ENCODE data around the gene PPP3CA. TPM values are rescaled to one million over a fixed set of nuclear protein-coding genes. Genes with fewer than 3 reads are reported as not detected.

Gene PPP3CA
- total RNA-seq, 1 experiment from 2014 or later, result 133 TPM

GRCh38 chr4:101208171-101208570, 139.2 kb downstream of the PPP3CA start:
- no peak for DNase-seq (ENCODE audit: low read depth, low spot score)
- Histone ChIP-seq H3K9me2 (ENCODE audit: insufficient read depth) (no peaks in the 10 kb centered on the region), H3K27me3 (ENCODE audit: insufficient read depth, low read length) (no peaks in the 10 kb centered on the region), H3K9me3 (ENCODE audit: control insufficient read depth in 1 of 2, insufficient read depth in 1 of 2, low read depth in 1 of 2, low read length in 2 of 2) (no peaks in the 10 kb centered on the region), H3K79me2 (ENCODE audit: insufficient read depth, low read length) (peaks cover 85% of the 10 kb centered on the region), H3K36me3 (ENCODE audit: control insufficient read depth in 1 of 2, insufficient read depth in 2 of 2, low read length in 2 of 2) (no peaks in the 10 kb centered on the region), H3K4me3 (replicated peaks in 1 of 2; ENCODE audit: low read depth in 1 of 2, low read length in 2 of 2) (no peak overlapping the region), H3K4me1 (ENCODE audit: control insufficient read depth in 1 of 2, insufficient read depth in 2 of 2, low read length in 2 of 2) (peaks cover 16 to 28% of the 10 kb centered on the region in 2 experiments), H2AFZ (ENCODE audit: low read depth, low read length, poor library complexity, severe bottlenecking) (no peak overlapping the region), H3K4me2 (ENCODE audit: low read length) (no peak overlapping the region), H3K27ac (ENCODE audit: low read depth, low read length) (no peak overlapping the region), H4K20me1 (ENCODE audit: insufficient read depth) (no peaks in the 10 kb centered on the region), H3K9ac (ENCODE audit: low read length) (no peak overlapping the region)
- TF ChIP-seq TCF7L2 (IDR thresholded peaks at IDR 0.05; ENCODE audit: borderline replicate concordance, extremely low read depth, insufficient read depth, insufficient read length) (no peak), CEBPB (IDR thresholded peaks at IDR 0.05; ENCODE audit: low read depth) (no peak), ELF1 (IDR thresholded peaks at IDR 0.05; ENCODE audit: borderline replicate concordance, low read depth) (no peak), ZBTB33 (IDR thresholded peaks at IDR 0.05; ENCODE audit: extremely low read depth, insufficient replicate concordance, low read length) (no peak), POLR2A (IDR thresholded peaks at IDR 0.05; ENCODE audit: borderline replicate concordance, extremely low read depth, insufficient read depth, insufficient read length) (no peak), ZNF274 (IDR thresholded peaks at IDR 0.05; ENCODE audit: low read depth, low read length) (no peak), REST (IDR thresholded peaks at IDR 0.05; ENCODE audit: low read depth) (no peak), ZFX (IDR thresholded peaks at IDR 0.05) (no peak), SIN3A (IDR thresholded peaks at IDR 0.05; ENCODE audit: low read depth) (no peak)
- TF ChIP-seq, protein P1, sequence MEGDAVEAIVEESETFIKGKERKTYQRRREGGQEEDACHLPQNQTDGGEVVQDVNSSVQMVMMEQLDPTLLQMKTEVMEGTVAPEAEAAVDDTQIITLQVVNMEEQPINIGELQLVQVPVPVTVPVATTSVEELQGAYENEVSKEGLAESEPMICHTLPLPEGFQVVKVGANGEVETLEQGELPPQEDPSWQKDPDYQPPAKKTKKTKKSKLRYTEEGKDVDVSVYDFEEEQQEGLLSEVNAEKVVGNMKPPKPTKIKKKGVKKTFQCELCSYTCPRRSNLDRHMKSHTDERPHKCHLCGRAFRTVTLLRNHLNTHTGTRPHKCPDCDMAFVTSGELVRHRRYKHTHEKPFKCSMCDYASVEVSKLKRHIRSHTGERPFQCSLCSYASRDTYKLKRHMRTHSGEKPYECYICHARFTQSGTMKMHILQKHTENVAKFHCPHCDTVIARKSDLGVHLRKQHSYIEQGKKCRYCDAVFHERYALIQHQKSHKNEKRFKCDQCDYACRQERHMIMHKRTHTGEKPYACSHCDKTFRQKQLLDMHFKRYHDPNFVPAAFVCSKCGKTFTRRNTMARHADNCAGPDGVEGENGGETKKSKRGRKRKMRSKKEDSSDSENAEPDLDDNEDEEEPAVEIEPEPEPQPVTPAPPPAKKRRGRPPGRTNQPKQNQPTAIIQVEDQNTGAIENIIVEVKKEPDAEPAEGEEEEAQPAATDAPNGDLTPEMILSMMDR (IDR thresholded peaks at IDR 0.05 in 2 of 3, conservative IDR thresholded peaks at IDR 0.05 in 1 of 3; ENCODE audit: borderline replicate concordance in 1 of 3, insufficient read depth in 1 of 3, low read depth in 2 of 3, low read length in 2 of 3), result no peak
- intact Hi-C loops (cut with micrococcal nuclease), result no loop called here
- no TSS peak for BruUV-seq (replicated peaks)
- ATAC-seq, result no peak
- ChIA-PET CTCF (no interaction called here), RAD21 (ENCODE audit: low non-redundant PET in 1 of 2, low total read pairs in 2 of 2, uncharacterized antibody in 2 of 2, unreplicated experiment in 2 of 2) (no interaction called here), POLR2A (no interaction called here)

All from HCT116 (cell line).